WERI-Rb-1 (cell line): ENCODE data around the gene FRK.
"Not testable (repeated sequence)": the region's sequence is repeated elsewhere in the genome, so short reads cannot be mapped to it uniquely, and the experiment has no call there.

ENCODE experiments used
- DNase-seq: peaks from one replicate; pipeline ENCODE4 v3.0.0-alpha.2; 2020
- H3K27ac ChIP-seq: fragments of 250-450 bp; sonication (Bioruptor Pico); 2 replicates; pipeline ENCODE4 v1.5.1; 2020; ENCODE audit warnings: mild to moderate bottlenecking, moderate library complexity
- H3K27me3 ChIP-seq: fragments of 250-450 bp; sonication (Bioruptor Pico); 2 replicates; pipeline ENCODE4 v1.5.1; 2021; ENCODE audit warnings: mild to moderate bottlenecking, low read depth, moderate library complexity; ENCODE audit not compliant: insufficient read depth, severe bottlenecking
- H3K36me3 ChIP-seq: fragments of 250-450 bp; sonication (Bioruptor Pico); 2 replicates; pipeline ENCODE4 v1.5.1; 2020; ENCODE audit warnings: mild to moderate bottlenecking, moderate library complexity
- H3K4me3 ChIP-seq: 2 replicates; pipeline ENCODE4 v1.5.1; 2011; ENCODE audit warnings: low read depth, mild to moderate bottlenecking, control low read depth, low read length
- H3K9me3 ChIP-seq: fragments of 250-450 bp; sonication (Bioruptor Pico); 2 replicates; pipeline ENCODE4 v1.5.1; 2021; ENCODE audit warnings: mild to moderate bottlenecking, moderate library complexity; ENCODE audit not compliant: severe bottlenecking
- CTCF ChIP-seq: IDR thresholded peaks from 2 replicates; pipeline ENCODE4 v1.5.1; 2011; ENCODE audit warnings: low read depth, mild to moderate bottlenecking, control low read depth, inconsistent platforms, low read length

Gene FRK

GRCh38 chr6:116101790-116102189 lies 41.1 kb upstream of the FRK start:
- no peak for TF ChIP-seq CTCF
- DNase-seq: no peak
- no peak overlapping the region for H3K27ac ChIP-seq

DNA sequence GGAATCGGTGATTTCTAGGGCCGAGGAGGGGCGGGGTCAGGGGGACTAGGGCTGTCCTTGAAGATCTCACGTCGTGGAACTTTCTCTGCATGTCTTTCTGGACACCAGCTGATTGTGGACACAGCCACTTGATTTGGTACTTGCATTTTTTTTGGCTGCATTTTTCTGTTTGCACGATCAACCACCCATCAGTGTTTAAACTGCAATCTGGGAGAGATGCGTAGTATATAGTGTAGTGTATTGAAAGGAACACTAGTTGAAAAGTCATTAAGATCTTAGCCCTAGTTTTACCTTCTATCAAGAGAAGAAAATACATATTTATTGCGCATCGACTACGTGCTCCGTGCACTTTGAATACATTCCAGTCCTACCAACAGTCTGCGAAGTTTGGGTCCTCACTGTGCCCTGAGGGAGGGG lies 40.6 kb upstream of the FRK start:
- peak overlapping the region; percentile 98 for H3K27ac ChIP-seq
- peak; percentile 88 for DNase-seq
- no peak for TF ChIP-seq CTCF
- H3K27me3 ChIP-seq: no peaks in the 10 kb centered on the region
- peaks cover 2% of the 10 kb centered on the region for H3K9me3 ChIP-seq
- H3K36me3 ChIP-seq: peaks cover 4% of the 10 kb centered on the region
- H3K4me3 ChIP-seq: peak overlapping the region; percentile 88

More at GRCh38 chr6:116101790-116102189, 41.1 kb upstream of the FRK start:
- H3K36me3 ChIP-seq: peaks cover 4% of the 10 kb centered on the region
- no peaks in the 10 kb centered on the region for H3K27me3 ChIP-seq
- peak overlapping the region; percentile 88 for H3K4me3 ChIP-seq
- no peaks in the 10 kb centered on the region for H3K9me3 ChIP-seq

GRCh38 chr6:116100419-116101301 lies 40.0 kb upstream of the FRK start, which contains the start of gene NT5DC1:
NT5DC1 (plus strand) TSS chr6:116100853; CDS start chr6:116100931, 78 bp downstream.
- Histone ChIP-seq H3K27ac (peak within 1 kb of the TSS; percentile 98), H3K9me3 (peaks cover 8% of the 10 kb centered on the region), H3K4me3 (peak within 1 kb of the TSS; percentile 88), H3K27me3 (no peaks in the 10 kb centered on the region), H3K36me3 (peaks cover 4% of the 10 kb centered on the region)
- DNase-seq: peak; percentile 87
- TF ChIP-seq CTCF: no peak

GRCh38 chr6:116099036-116099435 lies 38.3 kb upstream of the FRK start:
- no peaks in the 10 kb centered on the region for H3K27me3 ChIP-seq
- DNase-seq: no peak
- H3K36me3 ChIP-seq: peaks cover 4% of the 10 kb centered on the region
- no peak overlapping the region for H3K4me3 ChIP-seq
- H3K9me3 ChIP-seq: peaks cover 8% of the 10 kb centered on the region
- TF ChIP-seq CTCF: no peak
- no peak overlapping the region for H3K27ac ChIP-seq

DNA sequence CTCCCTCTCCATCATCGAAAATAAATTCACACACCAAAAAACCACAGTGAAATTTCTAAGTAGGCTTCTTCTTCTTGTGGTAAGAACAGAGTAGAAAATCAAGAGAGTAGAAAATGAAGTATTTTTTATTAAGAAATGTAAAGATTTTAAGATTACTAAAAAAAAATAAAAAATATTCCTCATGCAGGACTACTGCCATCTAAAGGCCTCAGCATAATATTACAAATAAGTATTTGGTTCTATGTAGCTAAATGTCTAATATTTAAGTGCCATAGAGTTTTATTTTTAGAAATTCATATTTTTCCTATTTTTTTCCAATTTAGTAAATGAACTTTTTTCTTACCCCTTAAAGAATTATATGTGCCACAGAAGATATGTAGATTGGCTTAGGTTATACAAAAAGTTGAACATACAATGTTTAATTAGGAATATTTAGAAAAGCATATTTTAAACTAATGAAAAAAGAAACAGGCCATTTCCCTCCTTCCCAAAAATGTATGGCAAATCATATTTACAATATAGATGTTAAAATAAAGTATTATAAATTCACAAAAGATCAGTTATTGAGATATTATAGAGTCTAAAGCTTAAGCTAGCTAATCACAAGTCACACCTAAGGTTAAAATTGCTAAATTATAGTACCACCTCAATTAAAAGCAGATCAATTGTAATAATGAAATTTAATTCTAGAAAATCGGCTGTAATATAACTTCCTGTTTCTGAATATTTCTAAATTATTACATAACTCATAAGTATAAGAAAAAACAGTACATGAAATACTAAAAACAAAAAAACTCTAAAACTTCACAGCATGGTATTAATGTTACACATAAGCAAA lies 36.5 kb upstream of the FRK start:
- no peak overlapping the region for H3K4me3 ChIP-seq
- H3K27me3 ChIP-seq: no peaks in the 10 kb centered on the region
- TF ChIP-seq CTCF: no peak
- H3K27ac ChIP-seq: no peak overlapping the region
- DNase-seq: no peak
- peaks cover 4% of the 10 kb centered on the region for H3K36me3 ChIP-seq
- H3K9me3 ChIP-seq: peaks cover 8% of the 10 kb centered on the region

- DNase-seq, H3K9me3 ChIP-seq, H3K36me3 ChIP-seq, H3K27me3 ChIP-seq, H3K4me3 ChIP-seq, H3K27ac ChIP-seq: not testable (repeated sequence)
Observed at GRCh38 chr6:116096048-116096759, 35.5 kb upstream of the FRK start.
